Kidney (tissue), 14 donors: ENCODE data around the gene MYL3. TPM values are rescaled to one million over a fixed set of nuclear protein-coding genes. Genes with fewer than 3 reads are reported as not detected.
A peak's percentile ranks its signal among the peaks of the same experiment; 100 is the strongest.

ENCODE experiments used
- DNase-seq, 5 donors: peaks; one replicate each; pipeline ENCODE4 v3.0.0-alpha.2; 2013 to 2020
- FAIRE-seq: peaks from 2 replicates; lab custom pipeline; 2012; peaks lifted over from hg19 to GRCh38; lab: Jason Lieb, UNC
- H3K27ac ChIP-seq, 2 donors: one replicate each; pipeline ENCODE4 v1.7.0; 2013; ENCODE audit warnings: low read depth in 2 of 2, low read length in 2 of 2, inconsistent platforms in 1 of 2
- H3K27me3 ChIP-seq: one replicate; pipeline ENCODE4 v1.7.1; 2013; ENCODE audit warnings: low read length, inconsistent platforms; ENCODE audit not compliant: control insufficient read depth, insufficient read depth
- H3K36me3 ChIP-seq, 3 donors: one replicate each; pipeline versions ENCODE4 v1.7.0 to v1.7.1; 2013; ENCODE audit warnings: low read length in 3 of 3, control low read depth in 1 of 3, inconsistent platforms in 1 of 3; ENCODE audit not compliant: insufficient read depth in 3 of 3, control insufficient read depth in 2 of 3
- H3K4me1 ChIP-seq, 3 donors: one replicate each; pipeline versions ENCODE4 v1.7.0 to v1.7.1; 2013; ENCODE audit warnings: low read length in 3 of 3, inconsistent platforms in 1 of 3, low read depth in 1 of 3; ENCODE audit not compliant: control insufficient read depth in 2 of 3, insufficient read depth in 2 of 3
- H3K4me3 ChIP-seq, 3 donors: one replicate each; pipeline versions ENCODE4 v1.7.0 to v1.8.1; 2013; ENCODE audit warnings: low read length in 3 of 3, control low read depth in 1 of 3, inconsistent platforms in 1 of 3
- H3K9ac ChIP-seq, 3 donors: one replicate each; pipeline versions ENCODE4 v1.7.0 to v1.7.1; 2013; ENCODE audit warnings: low read length in 3 of 3, control low read depth in 1 of 3, inconsistent platforms in 1 of 3
- H3K9me3 ChIP-seq, 3 donors: one replicate each; pipeline versions ENCODE4 v1.7.0 to v1.7.1; 2013; ENCODE audit warnings: low read length in 3 of 3, control low read depth in 1 of 3, inconsistent platforms in 1 of 3; ENCODE audit not compliant: control insufficient read depth in 2 of 3, insufficient read depth in 1 of 3
- intact Hi-C: fragments of 100-400 bp; cut with DNase I; formaldehyde crosslinking; loops from one replicate; pipeline ENCODE4 v1.11.1; 2022
- polyA plus RNA-seq: library from polyadenylated mRNA; stranded (reverse); fragments of 350-450 nt; fragmentation: Illumina TruSeq; extraction: RNeasy Lipid Tissue Mini Kit (QIAGEN cat#74804); gene quantifications from one replicate; pipeline ENCODE4 v1.2.3, GENCODE V29; 2014; ENCODE audit warnings: low read depth, low replicate concordance; ENCODE audit not compliant: insufficient read depth
- total RNA-seq: library from RNA; stranded (reverse); fragmentation: NEBNext Ultra II Directional; extraction: Animal tissue kit (Norgen Biotek cat#: 25700); gene quantifications from one replicate; pipeline ENCODE4 v1.2.1, GENCODE V29; 2021
- TF ChIP-seq, protein P1 (sequence below): IDR thresholded peaks from 3 replicates; pipeline ENCODE4 v1.5.1; 2012; ENCODE audit warnings: mild to moderate bottlenecking, moderate library complexity, borderline replicate concordance; ENCODE audit not compliant: insufficient read depth; ENCODE audit errors: extremely low read depth
- donor health status: control.
- donor health status: control.
- donor health status: control.
- donor health status: control.
- donor health status: control.
- donor health status: DM: yes; HTN: yes; CAD: no.
- donor health status: Normal renal cell carcinoma (clear cell type).

Gene MYL3
- total and polyA plus RNA-seq, 2 donors from 2014 or later, result 41.3 to 81.9 TPM

DNA sequence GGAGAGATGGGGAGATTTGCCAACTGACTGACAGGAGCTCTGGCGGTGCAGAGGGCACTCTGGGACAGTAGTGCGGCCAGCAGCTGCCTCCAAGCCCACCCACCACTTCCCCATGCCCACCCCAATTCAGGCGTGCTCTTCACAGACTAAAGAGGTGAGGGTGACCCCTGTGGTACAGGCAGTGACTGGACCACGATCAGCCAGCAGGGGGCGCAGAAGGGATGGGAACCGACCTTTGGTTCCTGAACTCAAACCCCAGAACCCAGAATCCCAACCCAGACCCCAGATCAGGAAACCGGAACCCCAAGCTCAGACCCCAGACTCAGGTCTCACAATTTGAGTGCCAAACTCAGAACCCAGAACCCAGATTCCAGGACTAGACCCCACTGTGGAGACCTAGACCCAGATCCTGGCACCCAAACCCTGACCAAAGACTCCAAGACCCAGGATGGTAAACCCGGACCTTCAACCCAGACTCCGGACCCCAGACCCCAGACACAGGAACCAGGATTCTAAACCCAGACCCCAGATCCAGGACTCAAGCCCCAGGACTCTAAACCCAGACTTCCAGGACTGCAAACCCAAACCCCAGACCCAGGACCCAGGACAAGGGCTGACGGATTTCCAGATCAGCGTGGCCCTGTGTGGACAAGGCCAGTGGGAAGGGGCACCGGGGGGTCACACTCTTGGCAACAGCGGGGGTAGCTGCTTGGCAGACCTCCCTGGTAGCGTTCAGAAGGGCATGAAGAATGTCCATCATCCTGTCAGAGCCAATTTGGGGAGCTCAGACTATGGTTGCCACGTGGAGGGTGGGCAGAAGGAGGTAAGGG is 3.7 kb upstream of the MYL3 start:
- intact Hi-C loops, result no loop called here
- H3K4me3 ChIP-seq, result no peak overlapping the region
- no peaks in the 10 kb centered on the region for H3K36me3 ChIP-seq
- peaks cover 0 to 57% (median 31%) of the 10 kb centered on the region in 3 donors for H3K4me1 ChIP-seq
- no peaks in the 10 kb centered on the region for H3K9me3 ChIP-seq
- H3K9ac ChIP-seq, result peak overlapping the region in 2 of 3 donors; percentile 1 to 66
- DNase-seq, result peak in 3 of 5 donors; percentile 61 to 93 (median 73)
- H3K27ac ChIP-seq, result peak overlapping the region; percentile 66 to 86
- H3K27me3 ChIP-seq, result no peaks in the 10 kb centered on the region
- TF ChIP-seq, protein P1, sequence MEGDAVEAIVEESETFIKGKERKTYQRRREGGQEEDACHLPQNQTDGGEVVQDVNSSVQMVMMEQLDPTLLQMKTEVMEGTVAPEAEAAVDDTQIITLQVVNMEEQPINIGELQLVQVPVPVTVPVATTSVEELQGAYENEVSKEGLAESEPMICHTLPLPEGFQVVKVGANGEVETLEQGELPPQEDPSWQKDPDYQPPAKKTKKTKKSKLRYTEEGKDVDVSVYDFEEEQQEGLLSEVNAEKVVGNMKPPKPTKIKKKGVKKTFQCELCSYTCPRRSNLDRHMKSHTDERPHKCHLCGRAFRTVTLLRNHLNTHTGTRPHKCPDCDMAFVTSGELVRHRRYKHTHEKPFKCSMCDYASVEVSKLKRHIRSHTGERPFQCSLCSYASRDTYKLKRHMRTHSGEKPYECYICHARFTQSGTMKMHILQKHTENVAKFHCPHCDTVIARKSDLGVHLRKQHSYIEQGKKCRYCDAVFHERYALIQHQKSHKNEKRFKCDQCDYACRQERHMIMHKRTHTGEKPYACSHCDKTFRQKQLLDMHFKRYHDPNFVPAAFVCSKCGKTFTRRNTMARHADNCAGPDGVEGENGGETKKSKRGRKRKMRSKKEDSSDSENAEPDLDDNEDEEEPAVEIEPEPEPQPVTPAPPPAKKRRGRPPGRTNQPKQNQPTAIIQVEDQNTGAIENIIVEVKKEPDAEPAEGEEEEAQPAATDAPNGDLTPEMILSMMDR, result peak; percentile 94
- no peak for FAIRE-seq

DNA sequence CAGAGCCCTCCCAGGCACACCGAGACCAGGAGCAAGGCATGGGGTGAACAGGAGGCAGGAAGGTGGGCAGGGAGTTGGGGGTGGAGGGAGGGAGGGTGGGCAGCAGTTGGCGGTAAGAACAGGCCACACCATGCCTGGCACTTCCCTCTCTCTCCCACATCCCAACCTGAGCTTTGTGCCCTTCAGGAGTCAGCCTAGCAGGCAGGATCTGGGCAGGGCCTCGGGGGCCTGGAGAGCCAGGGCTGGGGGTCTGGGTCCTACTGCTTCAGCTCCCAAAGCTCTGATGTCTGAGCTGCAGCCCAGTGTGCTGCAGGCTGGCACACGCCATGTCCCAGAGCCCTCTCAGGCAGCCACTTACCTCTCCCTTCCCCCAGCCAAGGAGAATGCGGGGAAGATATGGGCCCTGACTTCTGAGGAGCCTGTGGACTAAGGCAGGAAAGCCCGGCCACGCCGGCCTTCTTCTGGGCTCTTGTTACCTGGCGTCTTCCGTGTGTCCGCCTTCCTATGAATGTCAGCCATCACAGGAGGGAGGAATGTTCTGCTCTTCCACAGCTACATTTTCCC is 2.9 kb upstream of the MYL3 start:
- intact Hi-C loops, result no loop called here
- FAIRE-seq, result no peak
- peak in 1 of 5 donors; percentile 60 for DNase-seq

DNA sequence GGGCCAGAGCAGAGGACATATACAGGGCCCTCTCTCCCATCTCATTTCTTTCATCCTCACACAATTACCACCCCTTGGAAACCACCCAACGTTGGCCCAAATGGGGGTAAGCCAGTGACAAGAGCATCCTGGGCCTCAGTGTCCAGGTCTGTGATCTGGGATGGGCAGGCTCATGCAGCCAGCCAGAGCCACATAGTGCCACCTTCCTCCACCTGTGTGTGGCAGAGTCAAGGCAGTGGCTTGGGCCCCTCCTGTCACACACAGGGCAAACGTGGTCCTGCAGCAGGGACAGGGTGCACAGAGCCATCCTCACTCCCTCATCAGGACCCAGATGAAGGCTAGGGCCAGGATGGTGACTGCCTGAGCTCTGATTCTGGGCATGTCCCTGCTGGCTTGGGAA is 2.3 kb upstream of the MYL3 start:
- H3K27me3 ChIP-seq, result no peaks in the 10 kb centered on the region
- H3K9ac ChIP-seq, result peak overlapping the region in 1 of 3 donors; percentile 10
- FAIRE-seq (no peak), DNase-seq (peak in 1 of 5 donors; percentile 39)
- TF ChIP-seq, protein P1, result no peak
- H3K4me1 ChIP-seq, result peaks cover 0 to 52% (median 36%) of the 10 kb centered on the region in 3 donors
- no peaks in the 10 kb centered on the region for H3K36me3 ChIP-seq
- H3K27ac ChIP-seq, result no peak overlapping the region
- intact Hi-C loops, result no loop called here
- H3K9me3 ChIP-seq, result no peaks in the 10 kb centered on the region
- no peak overlapping the region for H3K4me3 ChIP-seq

More for the DNA sequence above, 2.9 kb upstream of the MYL3 start:
- H3K4me1 ChIP-seq, result peaks cover 0 to 57% (median 33%) of the 10 kb centered on the region in 3 donors
- TF ChIP-seq, protein P1, result no peak
- H3K36me3 ChIP-seq, result no peaks in the 10 kb centered on the region
- H3K27me3 ChIP-seq, result no peaks in the 10 kb centered on the region
- H3K27ac ChIP-seq, result no peak overlapping the region
- no peak overlapping the region for H3K4me3 ChIP-seq
- H3K9ac ChIP-seq, result no peak overlapping the region
- no peaks in the 10 kb centered on the region for H3K9me3 ChIP-seq
